ELF-1 (cell line): ENCODE results near the gene MYH14.

Source experiments
- DNase-seq: peaks from one replicate; pipeline ENCODE4 v3.0.0-alpha.2; 2016; ENCODE audit warnings: low read depth, low spot score

Gene MYH14

DNA sequence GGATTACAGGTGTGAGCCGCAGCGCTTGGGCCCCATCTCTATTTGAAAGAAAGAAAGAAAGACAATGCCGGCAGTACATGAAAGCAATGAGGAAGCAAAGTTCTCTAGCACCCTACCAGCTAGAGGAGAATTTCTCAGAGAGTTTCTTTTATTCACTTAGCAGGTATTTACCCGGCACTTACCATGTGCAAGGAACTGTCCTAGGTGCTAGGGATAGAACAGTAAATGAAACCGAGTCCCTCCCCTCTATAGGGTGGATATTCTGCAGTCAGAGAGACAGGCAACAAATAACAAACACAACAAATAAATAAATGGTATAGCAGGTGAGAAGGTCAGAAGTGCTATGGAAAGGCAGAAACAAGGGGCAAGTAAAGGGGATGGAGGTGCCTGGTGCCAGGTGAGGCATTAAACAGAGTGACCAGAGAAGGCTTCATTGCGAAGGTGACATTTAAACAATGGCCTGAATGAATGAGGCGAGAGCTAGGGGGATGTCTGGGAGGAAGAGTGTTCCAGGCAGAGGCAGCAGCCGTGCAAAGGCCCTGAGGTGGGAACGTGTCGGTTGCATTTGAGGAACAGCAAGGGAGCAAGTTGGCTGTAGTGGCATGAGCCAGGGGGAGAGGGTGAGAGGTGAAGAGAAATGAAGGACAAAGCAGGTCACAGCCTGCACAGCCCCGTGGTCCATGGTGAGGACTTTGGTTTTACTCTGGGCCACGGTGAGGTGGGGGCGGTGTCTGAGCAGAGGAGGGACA, 10.8 kb upstream of the MYH14 start:
- DNase-seq = no peak

DNA sequence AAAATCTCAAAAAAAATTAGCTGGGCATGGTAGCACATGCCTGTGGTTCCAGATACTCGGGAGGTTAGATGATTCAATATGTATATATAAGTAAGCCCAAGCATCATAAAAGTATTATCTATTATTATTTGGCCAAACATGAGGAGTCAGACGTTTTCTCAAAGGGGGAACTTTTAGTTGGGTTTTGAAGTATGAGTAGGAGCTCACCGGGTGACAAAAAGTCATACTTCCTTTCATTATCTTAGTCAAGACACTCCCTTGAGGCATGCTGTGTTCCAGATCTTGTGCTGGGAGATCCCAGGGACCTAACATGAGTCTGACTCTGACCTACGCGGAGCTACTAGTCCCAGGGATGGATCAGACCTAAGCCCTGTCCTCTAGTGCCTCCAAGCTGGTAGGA, 8.2 kb upstream of the MYH14 start:
- no peak for DNase-seq

DNA sequence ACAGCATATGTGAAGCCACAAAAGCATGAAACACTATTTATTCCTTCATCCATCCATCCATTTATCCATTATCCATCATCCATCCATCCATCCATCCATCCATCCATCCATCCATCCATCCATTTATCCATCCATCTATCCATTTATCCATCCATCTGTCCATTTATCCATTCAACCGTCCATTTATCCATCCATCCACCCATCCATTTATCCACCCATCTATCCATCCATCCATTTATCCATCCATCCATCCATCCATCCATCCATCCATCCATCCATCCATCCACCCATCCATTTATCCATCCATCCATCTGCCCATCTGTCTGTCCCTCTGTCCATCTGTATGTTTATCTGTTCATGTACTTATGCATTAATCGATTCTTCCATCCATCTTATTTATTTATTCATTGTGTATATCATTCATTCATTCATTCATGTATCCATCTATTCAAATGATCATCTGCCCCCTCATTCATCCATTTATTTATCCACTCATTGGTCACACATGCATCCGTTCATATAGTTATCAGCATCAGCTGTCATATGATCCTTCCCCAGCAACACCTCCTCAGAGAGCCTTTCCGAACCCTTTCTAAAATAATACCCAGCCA, 7.0 kb upstream of the MYH14 start:
- DNase-seq = no peak

DNA sequence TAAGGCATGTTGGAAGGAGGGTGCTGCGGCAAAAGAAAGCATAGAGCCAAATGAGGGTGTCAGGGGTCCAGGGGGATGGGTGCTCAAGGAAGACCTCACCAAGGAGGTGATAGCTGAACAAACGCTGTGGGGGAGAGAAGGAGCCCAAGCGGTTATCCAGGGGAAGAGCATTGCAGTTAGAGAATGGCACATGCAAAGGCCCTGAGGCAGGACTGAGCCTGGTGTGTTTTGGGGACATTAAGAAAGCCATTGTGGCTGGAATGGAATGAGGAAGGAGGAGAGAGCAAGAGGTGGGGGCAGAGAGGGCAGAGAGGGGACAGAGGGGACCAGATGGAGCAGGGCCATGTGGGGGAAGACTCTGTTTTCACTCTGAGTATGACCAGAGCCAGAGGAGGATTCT, 6.1 kb upstream of the MYH14 start:
- no peak for DNase-seq

DNA sequence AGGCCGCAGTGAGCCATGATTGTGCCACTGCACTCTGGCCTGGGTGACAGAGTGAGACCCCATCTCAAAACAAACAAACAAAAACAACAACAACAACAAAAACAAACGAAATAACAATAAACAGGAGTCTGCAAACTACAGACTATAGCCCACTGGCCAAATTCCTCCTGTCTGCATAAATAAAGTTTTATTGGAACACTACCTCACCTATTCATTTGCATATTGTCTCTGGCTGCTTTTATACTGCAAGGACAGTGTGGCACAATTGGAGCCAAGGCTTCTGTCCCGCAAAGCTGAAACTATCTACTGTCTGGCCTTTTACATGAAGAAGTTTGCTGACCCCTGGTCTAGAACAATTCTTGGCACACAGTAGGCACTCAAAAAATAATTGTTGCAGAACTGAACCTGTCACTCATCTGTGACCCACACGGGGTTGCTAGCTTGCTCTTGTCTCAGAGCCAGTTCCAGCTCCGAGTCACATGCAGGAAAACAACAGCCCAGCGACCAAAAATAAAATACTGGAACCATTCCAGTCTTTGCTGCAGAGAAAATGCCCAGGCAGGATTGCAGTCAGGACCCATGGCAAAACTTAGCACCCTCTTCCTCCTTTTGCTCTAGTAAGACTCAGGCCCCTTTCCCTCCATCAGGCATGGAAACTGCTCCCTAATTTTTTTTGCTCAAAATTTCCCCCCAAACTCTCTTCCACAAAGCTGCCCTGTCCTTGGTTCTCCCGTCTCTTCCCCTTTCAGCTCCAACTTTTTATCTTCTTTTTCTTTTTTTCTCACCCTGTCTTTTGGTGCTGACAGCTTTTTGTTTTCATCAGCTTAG, 4.8 kb upstream of the MYH14 start:
- no peak for DNase-seq

DNA sequence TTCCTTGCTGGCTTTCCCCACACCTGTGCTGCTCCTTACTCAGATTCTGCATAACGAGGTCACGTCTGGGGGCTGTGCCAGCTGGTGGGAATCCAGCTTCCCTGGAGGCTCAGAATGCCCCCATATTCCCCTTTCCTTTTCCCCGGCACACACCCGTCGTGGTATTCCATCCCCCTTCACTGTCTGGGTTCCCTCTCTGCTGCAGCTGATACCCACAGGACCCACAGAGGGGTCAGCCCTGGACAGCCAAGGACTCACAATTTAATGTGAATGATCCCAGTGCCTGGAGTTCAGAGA, 4.2 kb upstream of the MYH14 start:
- no peak for DNase-seq

DNA sequence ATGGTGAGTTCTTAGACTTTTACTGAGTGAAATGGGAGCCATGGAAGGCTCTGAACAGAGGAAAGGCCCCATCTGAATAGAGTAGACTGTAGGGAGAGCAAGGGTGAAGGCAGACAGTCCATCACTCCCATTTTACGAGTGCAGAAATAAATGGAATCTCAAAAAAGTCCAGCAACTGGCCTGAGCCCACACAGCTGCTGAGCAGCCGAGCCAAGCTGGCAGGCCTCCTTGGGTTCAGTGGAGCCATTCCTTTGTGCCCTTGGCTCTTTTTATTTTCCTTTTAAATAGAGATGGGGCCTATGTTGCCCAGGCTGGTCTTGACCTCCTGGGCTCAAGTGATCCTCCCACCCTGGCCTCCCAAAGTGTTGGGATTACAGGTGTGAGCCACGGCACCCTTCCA, 1.0 kb upstream of the MYH14 start:
- no peak for DNase-seq

DNA sequence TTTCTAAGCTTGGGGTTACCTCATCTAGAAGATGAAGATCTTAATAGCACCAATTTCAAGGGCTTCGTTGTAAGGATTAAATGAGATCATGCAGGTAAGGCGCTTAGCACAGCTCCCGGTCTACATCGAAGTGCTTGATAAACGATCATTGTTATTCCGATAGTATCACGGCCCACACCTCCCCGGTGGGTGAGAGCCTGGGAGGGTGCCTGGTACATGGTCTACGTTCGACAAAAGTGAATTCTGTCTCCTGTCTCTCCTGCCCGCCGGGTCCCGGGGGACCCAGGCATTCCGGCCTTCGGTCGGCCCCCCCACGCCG, 501 bp upstream of the MYH14 start:
- no peak for DNase-seq

DNA sequence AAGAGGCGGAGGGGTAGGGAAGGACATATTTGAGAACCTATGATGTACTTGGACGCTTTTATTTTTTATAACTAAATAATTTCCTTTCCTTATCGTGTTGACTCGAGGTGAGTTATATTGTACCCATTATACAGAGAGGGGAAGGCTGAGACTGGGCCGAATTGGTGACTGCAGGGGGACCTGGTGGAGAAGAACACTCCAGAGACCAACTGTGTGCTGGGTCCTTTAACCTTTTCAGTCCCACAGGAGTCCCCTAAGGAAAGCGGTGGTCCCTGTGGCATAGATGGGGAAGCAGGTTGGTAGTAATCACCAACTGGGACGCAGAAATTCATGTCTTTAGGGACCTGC, 633 bp downstream of the MYH14 start:
- DNase-seq = no peak

DNA sequence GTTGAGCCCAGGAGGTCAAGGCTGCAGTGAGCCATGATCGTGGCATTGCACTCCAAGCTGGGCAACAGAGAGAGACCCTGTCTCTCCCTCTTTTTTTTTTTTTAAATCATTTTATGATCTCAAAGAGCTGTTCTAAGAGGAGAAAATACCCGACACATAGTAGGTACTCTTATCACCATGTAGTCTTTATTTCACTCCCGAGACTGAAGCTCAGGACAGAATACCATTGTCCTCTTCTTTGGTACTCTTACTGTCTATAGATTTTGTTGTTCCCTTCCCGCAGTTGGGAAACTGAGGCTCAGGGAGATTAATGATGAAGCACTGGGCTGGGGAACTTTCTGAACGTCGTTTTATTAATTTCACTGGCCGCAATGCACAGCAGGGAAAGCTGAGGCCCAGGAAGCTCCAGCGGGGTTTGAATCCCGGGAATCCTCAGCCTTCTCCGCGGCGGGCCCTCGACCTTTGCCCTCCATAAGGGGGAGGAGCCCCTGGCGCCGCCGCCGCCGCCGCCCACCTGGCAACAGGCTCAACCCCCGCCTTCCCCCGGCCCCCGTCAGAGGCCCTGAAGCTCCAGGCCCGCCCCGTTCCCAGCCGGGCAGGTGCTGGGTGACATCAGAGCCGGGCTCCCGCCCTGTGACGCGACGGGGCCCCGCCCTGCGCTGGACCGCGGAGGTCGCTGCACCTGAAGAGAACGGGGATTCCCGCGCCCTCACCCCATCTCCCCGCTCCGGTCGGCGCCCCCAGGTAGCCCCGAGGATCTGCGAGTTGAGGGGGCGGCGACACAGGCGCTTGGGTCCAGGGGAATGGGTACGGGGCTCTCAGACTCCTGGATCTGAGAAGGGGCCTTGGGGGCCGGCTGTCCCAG, 1.6 kb downstream of the MYH14 start:
- peak; percentile 76 for DNase-seq

DNA sequence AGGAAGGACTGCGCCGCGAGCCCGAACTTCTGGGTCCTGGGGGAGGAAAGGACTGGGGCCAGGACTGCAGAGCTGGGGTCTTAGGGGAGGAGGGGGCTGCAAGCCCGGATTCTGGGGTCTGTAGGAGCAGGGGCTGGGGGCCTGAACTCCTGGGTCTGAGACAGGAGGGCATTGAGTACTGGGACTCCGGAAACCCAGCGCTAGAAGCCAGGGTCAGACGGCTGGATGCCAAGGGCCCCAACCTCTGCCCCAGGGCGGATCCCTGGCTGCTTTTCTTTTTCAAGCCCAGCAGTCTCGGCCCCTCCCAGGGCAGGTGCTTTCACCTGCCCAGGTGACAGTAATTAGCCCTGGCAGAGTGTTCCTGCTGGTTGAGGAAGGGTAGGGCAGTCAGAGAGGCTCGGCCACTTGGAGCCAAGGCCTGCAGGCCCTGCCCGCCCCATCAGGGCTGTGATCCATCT, 2.3 kb downstream of the MYH14 start:
- peak; percentile 36 for DNase-seq

DNA sequence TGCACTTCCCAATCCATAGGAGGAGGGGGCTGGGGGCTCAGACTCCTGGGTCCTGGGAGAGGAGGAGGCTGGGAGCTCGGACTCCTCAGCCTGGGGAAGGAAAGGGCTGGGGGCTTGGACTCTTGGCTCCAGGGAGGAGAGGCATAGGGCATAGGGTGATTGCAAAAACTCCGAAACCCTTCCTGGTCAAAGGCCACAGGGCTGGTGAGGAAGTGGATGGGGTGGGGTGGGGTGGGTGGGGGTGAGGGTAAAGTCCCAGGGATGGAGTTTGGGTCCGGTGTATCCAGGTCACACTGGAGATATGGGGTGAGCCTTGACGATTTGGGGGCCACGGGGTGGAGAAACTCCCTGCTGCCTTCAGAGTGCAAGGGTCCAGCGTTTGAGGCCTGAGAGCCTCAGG, 2.8 kb downstream of the MYH14 start:
- DNase-seq = no peak

DNA sequence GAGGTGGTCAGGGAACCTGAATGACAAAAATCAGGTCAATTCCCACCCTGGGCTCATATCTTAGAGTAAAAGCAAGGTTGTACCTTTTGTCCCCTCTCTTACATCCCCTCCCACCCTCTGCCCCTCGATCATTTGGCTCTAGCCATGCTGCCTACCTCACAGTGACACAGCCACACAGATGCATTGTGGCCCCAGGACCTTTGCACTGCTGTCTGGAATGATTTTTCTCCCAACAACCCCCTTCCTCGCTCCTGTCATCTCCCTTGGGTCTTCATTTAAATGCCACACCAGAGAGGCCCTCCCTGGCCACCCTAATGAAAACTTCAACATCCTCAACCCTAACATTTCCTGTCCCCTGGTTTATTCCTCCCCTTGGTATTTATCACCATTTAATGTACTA, 4.3 kb downstream of the MYH14 start:
- no peak for DNase-seq

DNA sequence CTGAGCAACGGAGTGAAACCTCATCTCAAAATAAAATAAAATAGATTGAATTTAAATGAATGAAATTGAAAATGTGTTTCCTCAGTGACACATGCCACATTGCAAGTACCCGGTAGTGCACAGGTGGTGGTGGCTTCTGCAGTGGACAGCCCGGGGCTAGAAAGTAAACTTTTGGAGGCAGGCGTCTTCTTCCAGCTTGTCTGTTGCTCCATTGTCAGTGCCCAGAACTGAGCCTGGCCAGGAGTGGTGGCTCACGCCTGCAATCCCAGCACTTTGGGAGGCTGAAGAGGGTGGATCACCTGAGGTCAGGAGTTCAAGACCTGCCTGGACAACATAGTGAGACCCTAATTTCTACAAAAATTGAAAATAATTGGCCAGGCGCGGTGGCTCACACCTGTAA, 5.7 kb downstream of the MYH14 start:
- no peak for DNase-seq

DNA sequence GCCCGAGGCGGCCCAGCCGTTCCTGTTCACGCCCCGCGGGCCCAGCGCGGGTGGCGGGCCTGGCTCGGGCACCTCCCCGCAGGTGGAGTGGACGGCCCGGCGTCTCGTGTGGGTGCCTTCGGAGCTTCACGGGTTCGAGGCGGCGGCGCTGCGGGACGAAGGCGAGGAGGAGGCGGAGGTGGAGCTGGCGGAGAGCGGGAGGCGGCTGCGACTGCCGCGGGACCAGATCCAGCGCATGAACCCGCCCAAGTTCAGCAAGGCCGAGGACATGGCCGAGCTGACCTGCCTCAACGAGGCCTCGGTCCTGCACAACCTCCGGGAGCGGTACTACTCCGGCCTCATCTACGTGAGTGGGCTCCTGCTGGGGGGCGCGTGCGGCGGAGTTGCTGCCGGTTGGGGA, 7.0 kb downstream of the MYH14 start:
- no peak for DNase-seq

DNA sequence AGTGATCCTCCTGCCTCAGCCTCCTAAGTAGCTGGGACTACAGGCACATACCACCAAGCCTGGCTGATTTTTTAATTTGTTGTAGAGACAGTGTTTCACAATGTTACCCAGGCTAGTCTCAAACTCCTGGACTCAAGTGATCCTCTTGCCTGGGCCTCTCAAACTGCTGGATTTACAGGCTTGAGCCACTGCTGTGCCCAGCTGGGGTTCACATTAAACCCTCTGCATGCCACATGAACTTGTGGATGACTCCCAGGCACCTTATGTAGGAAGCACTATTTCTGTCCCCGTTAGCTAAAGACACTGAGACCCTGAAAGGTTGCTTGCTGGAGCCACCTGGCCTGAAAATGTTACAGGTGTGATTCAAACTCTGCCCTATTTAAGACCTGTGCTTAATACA, 10.5 kb downstream of the MYH14 start:
- no peak for DNase-seq

DNA sequence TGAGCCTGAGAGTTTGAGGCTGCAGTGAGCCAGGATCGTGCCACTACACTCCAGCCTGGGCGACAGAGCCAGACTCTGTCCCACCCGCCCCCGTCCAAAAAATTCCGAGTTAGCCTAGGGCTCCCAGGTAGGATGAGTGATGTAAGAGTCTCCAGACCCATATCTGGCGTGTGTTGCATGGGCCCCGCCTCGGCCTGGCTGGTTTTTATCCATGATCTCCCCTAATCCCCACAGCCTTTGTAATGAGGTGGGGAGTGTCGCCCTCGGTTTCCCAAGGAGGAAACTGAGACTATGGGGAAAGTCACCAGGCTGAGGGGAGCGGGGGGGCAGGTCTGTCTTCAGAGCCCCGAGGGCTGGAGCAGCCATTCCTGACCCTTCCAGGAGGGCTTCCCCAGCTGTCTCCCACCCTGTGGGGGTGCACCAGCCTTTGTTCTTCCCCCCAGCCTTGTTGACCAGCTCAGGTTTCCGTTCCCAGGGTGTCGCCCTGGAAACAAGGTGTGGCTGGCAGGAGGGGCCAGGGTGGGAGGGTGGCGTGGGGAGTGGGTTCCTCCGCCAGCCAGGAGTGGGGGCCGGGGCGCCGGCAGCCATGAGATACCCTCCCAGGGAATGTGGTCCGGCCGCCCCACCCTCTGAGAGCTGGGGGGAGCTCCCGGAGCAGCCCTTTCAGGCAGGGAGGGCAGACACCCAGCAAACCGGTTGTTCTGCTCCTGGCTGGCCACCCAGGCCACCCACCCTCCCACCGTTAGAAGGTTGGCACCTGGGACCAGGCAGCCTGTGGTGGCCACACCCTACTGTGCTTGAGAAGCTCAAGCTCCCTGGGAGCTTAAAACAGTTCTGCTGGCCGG, 11.5 kb downstream of the MYH14 start:
- DNase-seq = peak; percentile 37

DNA sequence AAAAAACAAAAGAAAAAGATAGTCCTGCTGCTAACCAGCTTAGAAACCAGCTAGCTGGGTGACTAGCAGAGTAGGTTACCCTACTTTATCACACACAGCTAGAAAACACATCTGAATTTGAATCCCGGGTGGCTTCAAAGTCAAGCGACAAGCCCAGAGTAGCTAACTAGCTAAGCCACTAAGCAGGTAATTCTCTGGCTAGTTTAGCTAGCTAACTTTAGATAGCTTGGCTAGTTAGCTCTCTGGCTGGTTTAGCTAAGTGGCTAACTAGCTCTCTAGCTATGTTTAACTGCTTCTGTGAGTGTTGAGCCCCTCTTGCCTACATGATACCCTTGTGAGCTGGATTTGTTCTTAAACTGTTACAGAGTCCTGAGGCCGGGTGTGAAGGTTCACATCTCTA, 12.4 kb downstream of the MYH14 start:
- DNase-seq = no peak

DNA sequence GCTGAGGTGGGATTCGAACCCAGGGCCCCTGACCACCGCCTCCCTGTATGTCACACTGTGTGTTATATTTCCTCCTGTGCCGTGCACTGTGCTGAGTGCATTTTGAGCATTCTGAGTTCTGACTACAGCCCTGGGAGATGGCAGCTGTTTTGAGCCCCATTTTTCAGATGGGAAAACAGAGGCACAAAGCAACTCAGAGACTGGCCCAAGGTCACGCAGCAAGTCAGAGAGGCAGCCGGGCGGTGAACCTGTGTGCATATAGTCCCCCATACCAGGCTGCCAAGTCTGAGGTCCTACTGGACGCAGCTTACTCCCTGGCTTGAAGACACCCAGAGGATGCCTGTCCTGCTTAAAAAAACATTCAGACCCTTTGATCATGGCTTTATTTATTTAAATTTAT, 17.7 kb downstream of the MYH14 start:
- no peak for DNase-seq

DNA sequence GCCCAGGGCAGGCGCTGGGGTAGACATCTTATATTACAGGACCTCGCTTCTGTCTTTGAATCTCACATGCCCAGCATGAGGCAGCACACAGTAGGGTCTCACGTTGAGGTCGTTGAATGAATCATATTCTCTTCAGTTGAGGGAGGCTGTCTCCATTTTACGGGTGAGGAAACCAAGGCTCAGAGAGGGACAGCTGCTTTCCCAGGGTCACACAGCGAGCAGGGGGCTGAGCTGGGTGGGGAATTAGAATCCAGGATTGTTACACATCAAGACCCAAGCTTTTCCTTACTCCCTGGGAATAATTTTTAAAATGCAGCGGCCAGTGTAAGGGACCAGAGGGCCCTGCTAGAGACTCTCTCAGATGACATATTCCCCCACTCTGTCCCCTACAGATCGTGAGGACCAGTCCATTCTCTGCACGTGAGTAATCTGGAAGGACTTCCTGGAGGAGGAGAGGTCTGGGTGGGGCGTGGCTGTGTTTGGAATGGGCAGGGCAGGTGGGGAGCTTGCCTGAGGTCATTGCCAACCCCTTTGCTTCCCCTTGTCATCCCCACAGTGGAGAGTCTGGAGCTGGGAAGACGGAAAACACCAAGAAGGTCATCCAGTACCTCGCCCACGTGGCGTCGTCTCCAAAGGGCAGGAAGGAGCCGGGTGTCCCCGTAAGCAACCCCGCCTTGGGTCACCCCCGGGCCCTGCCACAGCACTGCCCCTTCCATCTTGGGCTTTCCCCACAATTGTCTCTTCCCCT, 19.4 kb downstream of the MYH14 start:
- DNase-seq = no peak

DNA sequence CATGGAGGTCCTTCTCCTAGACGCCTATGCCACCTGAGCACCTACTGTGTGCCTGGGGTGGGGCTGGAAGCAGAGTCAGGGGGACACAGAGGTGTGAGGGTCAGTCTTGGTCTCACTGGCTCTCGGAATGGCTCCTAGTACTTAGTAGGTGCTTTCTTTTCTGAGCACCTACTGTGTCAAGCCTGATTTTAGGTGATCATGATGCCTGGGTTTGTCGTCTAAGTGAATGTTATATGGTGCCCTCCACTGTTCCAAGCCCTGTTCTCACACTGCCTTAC, 20.0 kb downstream of the MYH14 start:
- DNase-seq = no peak
